ENCODE measurements around the gene RPL14.

DNA sequence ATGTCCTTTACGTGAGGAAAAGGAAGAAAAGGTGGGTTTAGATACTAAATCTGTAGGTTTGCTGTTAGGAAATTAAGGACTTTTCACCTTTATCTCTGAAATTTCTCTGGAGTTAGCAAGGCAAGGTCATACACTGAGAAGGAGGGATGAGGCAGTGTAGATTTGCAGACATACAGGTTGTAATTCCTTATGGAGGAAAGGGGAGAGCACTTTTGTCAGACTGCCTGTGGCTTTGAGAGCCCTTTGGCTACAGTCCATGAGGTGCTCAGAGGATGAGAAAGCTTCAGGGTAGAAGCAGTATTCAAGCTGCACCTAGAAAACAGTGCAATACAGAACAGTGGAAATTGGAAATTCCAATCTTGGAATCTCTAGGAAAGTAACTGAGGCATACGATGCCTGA is 8.3 kb downstream of the RPL14 start:
- no peak for TF ChIP-seq EZH2phosphoT487 (IDR thresholded peaks at IDR 0.05; ENCODE audit: borderline replicate concordance, low read depth, low read length)
- TF ChIP-seq, protein P1, sequence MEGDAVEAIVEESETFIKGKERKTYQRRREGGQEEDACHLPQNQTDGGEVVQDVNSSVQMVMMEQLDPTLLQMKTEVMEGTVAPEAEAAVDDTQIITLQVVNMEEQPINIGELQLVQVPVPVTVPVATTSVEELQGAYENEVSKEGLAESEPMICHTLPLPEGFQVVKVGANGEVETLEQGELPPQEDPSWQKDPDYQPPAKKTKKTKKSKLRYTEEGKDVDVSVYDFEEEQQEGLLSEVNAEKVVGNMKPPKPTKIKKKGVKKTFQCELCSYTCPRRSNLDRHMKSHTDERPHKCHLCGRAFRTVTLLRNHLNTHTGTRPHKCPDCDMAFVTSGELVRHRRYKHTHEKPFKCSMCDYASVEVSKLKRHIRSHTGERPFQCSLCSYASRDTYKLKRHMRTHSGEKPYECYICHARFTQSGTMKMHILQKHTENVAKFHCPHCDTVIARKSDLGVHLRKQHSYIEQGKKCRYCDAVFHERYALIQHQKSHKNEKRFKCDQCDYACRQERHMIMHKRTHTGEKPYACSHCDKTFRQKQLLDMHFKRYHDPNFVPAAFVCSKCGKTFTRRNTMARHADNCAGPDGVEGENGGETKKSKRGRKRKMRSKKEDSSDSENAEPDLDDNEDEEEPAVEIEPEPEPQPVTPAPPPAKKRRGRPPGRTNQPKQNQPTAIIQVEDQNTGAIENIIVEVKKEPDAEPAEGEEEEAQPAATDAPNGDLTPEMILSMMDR (conservative IDR thresholded peaks at IDR 0.05; ENCODE audit: low read length): no peak

Data from OCI-LY7 (cell line).